Upper lobe of left lung (tissue), 6 donors: ENCODE results near the gene RAN. TPM values are rescaled to one million over a fixed set of nuclear protein-coding genes. Genes with fewer than 3 reads are reported as not detected.
A peak's percentile ranks its signal among the peaks of the same experiment; 100 is the strongest.

ENCODE experiments used
- ATAC-seq, 2 donors: fragments of 200-7000 bp; cut with Tn5 transposase; one replicate each; pipeline ENCODE4 v1.9.1; 2022; ENCODE audit warnings: mild to moderate bottlenecking in 2 of 2, moderate library complexity in 2 of 2; ENCODE audit not compliant: low FRiP score in 2 of 2
- DNase-seq, 2 donors: peaks; one replicate each; pipeline ENCODE4 v3.0.0-alpha.2; 2019 to 2020
- H3K27ac ChIP-seq, 4 donors: fragments of 200-600 bp; sonication (generic); one replicate each; pipeline ENCODE4 v1.5.1; 2016 to 2019
- H3K27me3 ChIP-seq, 4 donors: fragments of 200-600 bp; sonication (generic); one replicate each; pipeline ENCODE4 v1.5.1; 2017 to 2019
- H3K36me3 ChIP-seq, 4 donors: fragments of 200-600 bp; sonication (generic); one replicate each; pipeline ENCODE4 v1.5.1; 2016 to 2019
- H3K4me1 ChIP-seq, 4 donors: fragments of 200-600 bp; sonication (generic); one replicate each; pipeline ENCODE4 v1.5.1; 2018 to 2019
- H3K4me3 ChIP-seq, 4 donors: fragments of 200-600 bp; sonication (generic); one replicate each; pipeline ENCODE4 v1.5.1; 2017 to 2019; ENCODE audit warnings: mild to moderate bottlenecking in 2 of 4, moderate library complexity in 1 of 4
- H3K9me3 ChIP-seq, 4 donors: fragments of 200-600 bp; sonication (generic); one replicate each; pipeline ENCODE4 v1.5.1; 2018 to 2019
- EP300 ChIP-seq, 4 donors: sonication (generic); formaldehyde crosslinking; IDR thresholded peaks; one replicate each; pipeline ENCODE4 v1.5.1; 2017; ENCODE audit warnings: antibody characterized with exemption in 4 of 4, control low read depth in 2 of 4
- POLR2A ChIP-seq, 4 donors: fragments of 450-650 bp; IDR thresholded peaks; one replicate each; pipeline ENCODE4 v1.5.1; 2016 to 2017; ENCODE audit warnings: antibody characterized with exemption in 4 of 4, mild to moderate bottlenecking in 2 of 4
- POLR2AphosphoS5 ChIP-seq, 2 donors: sonication (generic); formaldehyde crosslinking; IDR thresholded peaks; one replicate each; pipeline ENCODE4 v1.5.1; 2017; ENCODE audit warnings: antibody characterized with exemption in 2 of 2
- WGBS, 2 donors: methylation state at CpG; one replicate each; pipeline ENCODE4 v1.1.5; 2017 to 2018; 5-methylcytosine and 5-hydroxymethylcytosine counted together
- small RNA-seq, 4 donors: library from RNA; depleted of rRNA; stranded (forward); fragments of <200 nt; gene quantifications; one replicate each; pipeline ENCODE3, GENCODE V24; 2016
- total RNA-seq, 6 donors: library from RNA; depleted of rRNA in 4 of 6; stranded (reverse); fragments of >200 nt in 4 of 6; gene quantifications; one replicate each; pipeline versions ENCODE4 v1.1.0 to v1.2.1, GENCODE V29; 2016 to 2021
- TF ChIP-seq, protein P1 (sequence below), 6 experiments: fragments of 450-650 bp in 4 of 6; fragments of 200-600 bp in 2 of 6; sonication (generic) in 2 of 6; IDR thresholded peaks; one replicate each; pipeline ENCODE4 v1.5.1; 2016 to 2019; ENCODE audit warnings: antibody characterized with exemption in 6 of 6
- donor health status: DM: no; HTN: no; CAD: no; lungs with moderate emphysema.
- donor health status: DM: no; HTN: yes; CAD: no; lungs with severe emphysema.

The RAN gene
- total RNA-seq, 6 donors from 2014 or later = 75.4 to 406 (median 188) TPM

DNA sequence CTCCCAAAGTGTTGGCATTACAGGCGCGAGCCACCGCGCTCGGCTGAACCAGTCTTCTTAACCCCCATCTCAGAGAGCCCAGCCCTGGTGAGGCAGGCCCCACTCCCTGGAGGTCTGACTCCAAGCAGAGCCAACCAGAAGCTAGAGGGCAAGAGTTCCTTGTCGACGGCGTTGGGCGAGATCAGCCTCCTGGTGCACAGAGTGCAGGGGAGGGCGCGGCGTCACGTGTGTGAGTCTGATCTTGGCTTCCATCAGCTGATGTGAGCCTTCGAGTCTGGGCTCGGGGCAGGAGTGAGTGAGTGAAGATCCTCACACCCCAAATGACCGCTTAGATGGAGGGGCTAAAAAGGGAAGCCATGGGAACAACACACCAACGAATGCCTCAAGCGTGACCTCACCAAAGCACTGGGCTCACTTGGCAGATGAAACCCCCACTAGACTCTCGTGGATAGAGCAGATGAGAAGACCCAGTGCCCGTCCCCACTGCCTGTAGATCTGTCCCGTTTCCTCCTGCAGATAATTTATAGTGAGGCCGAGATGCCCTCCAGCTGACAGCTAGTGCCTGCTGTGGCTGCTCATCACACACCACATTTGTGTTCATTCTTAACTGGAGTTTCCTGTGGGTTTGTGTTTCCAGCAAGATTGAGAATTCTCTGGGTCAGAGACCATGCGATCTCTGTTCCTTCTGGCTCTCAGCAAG is 53.2 kb downstream of the RAN start:
- TF ChIP-seq POLR2AphosphoS5 (IDR thresholded peaks at IDR 0.05) = peak; percentile 16 to 63
- peak in 2 of 4 donors; percentile 10 to 43 for TF ChIP-seq EP300 (IDR thresholded peaks at IDR 0.05)
- no peak for TF ChIP-seq POLR2A (IDR thresholded peaks at IDR 0.05)
- H3K4me3 ChIP-seq = no peak overlapping the region
- no peaks in the 10 kb centered on the region for H3K9me3 ChIP-seq
- peak; percentile 8 to 49 for ATAC-seq
- no peaks in the 10 kb centered on the region for H3K27me3 ChIP-seq
- H3K36me3 ChIP-seq = no peaks in the 10 kb centered on the region
- DNase-seq = peak; percentile 44 to 78
- H3K27ac ChIP-seq = peak overlapping the region in 3 of 4 donors; percentile 21 to 55 (median 54)
- WGBS, 2 donors = 75 to 85% methylated on average over 18 to 23 of the region's 23 CpGs
- peaks cover 0 to 18% (median 12%) of the 10 kb centered on the region in 4 donors for H3K4me1 ChIP-seq

GRCh38 chr12:130925666-130926015 is 53.8 kb downstream of the RAN start:
- H3K9me3 ChIP-seq = no peaks in the 10 kb centered on the region
- peaks cover 0 to 16% (median 9%) of the 10 kb centered on the region in 4 donors for H3K4me1 ChIP-seq
- H3K4me3 ChIP-seq = no peak overlapping the region
- no peak for ATAC-seq
- DNase-seq = no peak
- 66 to 71% methylated on average over 7 of the region's 7 CpGs for WGBS, 2 donors
- peak overlapping the region in 3 of 4 donors; percentile 21 to 55 (median 54) for H3K27ac ChIP-seq
- no peaks in the 10 kb centered on the region for H3K36me3 ChIP-seq
- no peaks in the 10 kb centered on the region for H3K27me3 ChIP-seq
- TF ChIP-seq POLR2AphosphoS5 (IDR thresholded peaks at IDR 0.05) (no peak), POLR2A (IDR thresholded peaks at IDR 0.05) (no peak), EP300 (IDR thresholded peaks at IDR 0.05) (no peak)
- TF ChIP-seq, protein P1, sequence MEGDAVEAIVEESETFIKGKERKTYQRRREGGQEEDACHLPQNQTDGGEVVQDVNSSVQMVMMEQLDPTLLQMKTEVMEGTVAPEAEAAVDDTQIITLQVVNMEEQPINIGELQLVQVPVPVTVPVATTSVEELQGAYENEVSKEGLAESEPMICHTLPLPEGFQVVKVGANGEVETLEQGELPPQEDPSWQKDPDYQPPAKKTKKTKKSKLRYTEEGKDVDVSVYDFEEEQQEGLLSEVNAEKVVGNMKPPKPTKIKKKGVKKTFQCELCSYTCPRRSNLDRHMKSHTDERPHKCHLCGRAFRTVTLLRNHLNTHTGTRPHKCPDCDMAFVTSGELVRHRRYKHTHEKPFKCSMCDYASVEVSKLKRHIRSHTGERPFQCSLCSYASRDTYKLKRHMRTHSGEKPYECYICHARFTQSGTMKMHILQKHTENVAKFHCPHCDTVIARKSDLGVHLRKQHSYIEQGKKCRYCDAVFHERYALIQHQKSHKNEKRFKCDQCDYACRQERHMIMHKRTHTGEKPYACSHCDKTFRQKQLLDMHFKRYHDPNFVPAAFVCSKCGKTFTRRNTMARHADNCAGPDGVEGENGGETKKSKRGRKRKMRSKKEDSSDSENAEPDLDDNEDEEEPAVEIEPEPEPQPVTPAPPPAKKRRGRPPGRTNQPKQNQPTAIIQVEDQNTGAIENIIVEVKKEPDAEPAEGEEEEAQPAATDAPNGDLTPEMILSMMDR (IDR thresholded peaks at IDR 0.05) = no peak

Small RNA genes lying within 50 kb of the gene (small RNA-seq; reads per million reads assigned to genes)
- gene RF00019 = 0 reads per million in 4 donors
- 0 reads per million in 4 donors for gene RNU6-1077P

Other genes starting within 250 kb of the RAN start
- 1 to 10 TPM in 2 of 6 donors, under 1 TPM in 3, not detected in 1; 0.23 to 3.9 (median 0.44) TPM for gene RIMBP2, start 155.8 kb upstream of the RAN start, total RNA-seq
- gene STX2, start 32.8 kb upstream of the RAN start, total RNA-seq = 100 to 1,000 TPM in 1 of 6 donors, 10 to 100 TPM in 5; 12.4 to 113 (median 27.0) TPM
- 100 to 1,000 TPM in 2 of 6 donors, 10 to 100 TPM in 4; 84.2 to 124 (median 94.7) TPM for gene ADGRD1, start 81.8 kb downstream of the RAN start, total RNA-seq